A549 (cell line): ENCODE results near the gene SLC19A1.

ENCODE experiments used
- EHF ChIP-seq: fragments of 250-450 bp; sonication (Bioruptor Pico); IDR thresholded peaks from 2 replicates; pipeline ENCODE4 v1.5.0; 2020; ENCODE audit warnings: mild to moderate bottlenecking
- ESRRA ChIP-seq: fragments of 150-350 bp; IDR thresholded peaks from 2 replicates; pipeline ENCODE4 v1.6.1; 2014; ENCODE audit warnings: mild to moderate bottlenecking, low read length, borderline replicate concordance
- TF ChIP-seq, protein P1 (sequence below): fragments of 200-600 bp; sonication (generic); IDR thresholded peaks from 2 replicates; pipeline ENCODE4 v1.6.1; 2016; ENCODE audit warnings: antibody characterized with exemption, mild to moderate bottlenecking, moderate library complexity

DNA sequence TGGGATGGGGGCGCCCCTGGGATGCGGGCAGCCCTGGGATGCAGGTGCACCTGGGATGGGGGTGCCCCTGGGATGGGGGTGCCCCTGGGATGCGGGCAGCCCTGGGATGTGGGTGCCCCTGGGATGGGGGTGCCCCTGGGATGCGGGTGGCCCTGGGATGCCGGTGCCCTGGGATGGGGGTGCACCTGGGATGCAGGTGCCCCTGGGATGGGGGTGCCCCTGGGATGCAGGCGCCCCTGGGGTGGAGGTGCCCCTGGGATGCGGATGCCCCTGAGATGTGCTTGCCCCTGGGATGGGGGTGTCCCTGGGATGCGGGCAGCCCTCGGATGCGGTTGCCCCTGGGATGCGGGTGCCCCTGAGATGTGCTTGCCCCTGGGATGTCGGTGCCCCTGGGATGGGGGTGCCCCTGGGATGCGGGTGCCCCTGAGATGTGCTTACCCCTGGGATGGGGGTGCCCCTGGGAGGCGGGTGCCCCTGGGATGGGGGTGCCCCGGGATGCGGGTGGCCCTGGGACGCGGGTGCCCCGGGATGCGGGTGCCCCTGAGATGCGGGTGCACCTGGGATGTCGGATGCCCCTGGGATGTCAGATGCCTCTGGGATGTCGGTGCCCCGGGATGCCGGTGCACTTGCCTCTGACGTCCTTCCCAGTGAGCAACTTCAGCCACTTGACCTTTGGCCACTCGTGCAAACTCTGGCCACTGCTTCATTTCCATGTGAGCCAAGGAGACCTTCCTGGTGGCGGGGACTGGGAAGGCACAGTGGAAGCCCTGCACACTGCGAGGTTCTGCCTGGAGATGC is 37.3 kb upstream of the SLC19A1 start:
- no peak for TF ChIP-seq ESRRA
- TF ChIP-seq, protein P1, sequence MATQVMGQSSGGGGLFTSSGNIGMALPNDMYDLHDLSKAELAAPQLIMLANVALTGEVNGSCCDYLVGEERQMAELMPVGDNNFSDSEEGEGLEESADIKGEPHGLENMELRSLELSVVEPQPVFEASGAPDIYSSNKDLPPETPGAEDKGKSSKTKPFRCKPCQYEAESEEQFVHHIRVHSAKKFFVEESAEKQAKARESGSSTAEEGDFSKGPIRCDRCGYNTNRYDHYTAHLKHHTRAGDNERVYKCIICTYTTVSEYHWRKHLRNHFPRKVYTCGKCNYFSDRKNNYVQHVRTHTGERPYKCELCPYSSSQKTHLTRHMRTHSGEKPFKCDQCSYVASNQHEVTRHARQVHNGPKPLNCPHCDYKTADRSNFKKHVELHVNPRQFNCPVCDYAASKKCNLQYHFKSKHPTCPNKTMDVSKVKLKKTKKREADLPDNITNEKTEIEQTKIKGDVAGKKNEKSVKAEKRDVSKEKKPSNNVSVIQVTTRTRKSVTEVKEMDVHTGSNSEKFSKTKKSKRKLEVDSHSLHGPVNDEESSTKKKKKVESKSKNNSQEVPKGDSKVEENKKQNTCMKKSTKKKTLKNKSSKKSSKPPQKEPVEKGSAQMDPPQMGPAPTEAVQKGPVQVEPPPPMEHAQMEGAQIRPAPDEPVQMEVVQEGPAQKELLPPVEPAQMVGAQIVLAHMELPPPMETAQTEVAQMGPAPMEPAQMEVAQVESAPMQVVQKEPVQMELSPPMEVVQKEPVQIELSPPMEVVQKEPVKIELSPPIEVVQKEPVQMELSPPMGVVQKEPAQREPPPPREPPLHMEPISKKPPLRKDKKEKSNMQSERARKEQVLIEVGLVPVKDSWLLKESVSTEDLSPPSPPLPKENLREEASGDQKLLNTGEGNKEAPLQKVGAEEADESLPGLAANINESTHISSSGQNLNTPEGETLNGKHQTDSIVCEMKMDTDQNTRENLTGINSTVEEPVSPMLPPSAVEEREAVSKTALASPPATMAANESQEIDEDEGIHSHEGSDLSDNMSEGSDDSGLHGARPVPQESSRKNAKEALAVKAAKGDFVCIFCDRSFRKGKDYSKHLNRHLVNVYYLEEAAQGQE = no peak
- TF ChIP-seq EHF (CRISPR knock-in tag) = no peak
